GM23338 (cell line): ENCODE results near the gene MESP2. TPM values are rescaled to one million over a fixed set of nuclear protein-coding genes. Genes with fewer than 3 reads are reported as not detected.

Source experiments
- ATAC-seq: fragments of 200-7000 bp; cut with Tn5 transposase; 3 replicates; pipeline ENCODE4 v1.9.1; 2020
- DNase-seq: peaks from one replicate; pipeline ENCODE4 v3.0.0-alpha.2; 2015; ENCODE audit warnings: low spot score
- H2AFZ ChIP-seq: fragments of 200-600 bp; sonication (generic); 2 replicates; pipeline ENCODE4 v1.8.0; 2016; ENCODE audit warnings: antibody characterized with exemption, mild to moderate bottlenecking, moderate library complexity
- H3F3A ChIP-seq: fragments of 200-600 bp; sonication (generic); replicated peaks from 2 replicates; pipeline ENCODE4 v1.8.0; 2017; ENCODE audit warnings: antibody characterized with exemption, mixed run types, low read depth
- H3K27ac ChIP-seq: fragments of 200-600 bp; sonication (generic); 2 replicates; pipeline ENCODE4 v1.6.1; 2016; ENCODE audit warnings: low read depth
- H3K27me3 ChIP-seq: fragments of 200-600 bp; sonication (generic); 2 replicates; pipeline ENCODE4 v1.8.0; 2016; ENCODE audit warnings: mild to moderate bottlenecking, mixed run types, moderate library complexity; ENCODE audit not compliant: insufficient read depth
- H3K36me3 ChIP-seq: fragments of 200-600 bp; sonication (generic); 2 replicates; pipeline ENCODE4 v1.8.0; 2016; ENCODE audit warnings: mild to moderate bottlenecking; ENCODE audit not compliant: insufficient read depth
- H3K4me1 ChIP-seq: fragments of 200-600 bp; sonication (generic); 2 replicates; pipeline ENCODE4 v1.8.0; 2016; ENCODE audit warnings: mild to moderate bottlenecking, moderate library complexity; ENCODE audit not compliant: insufficient read depth
- H3K4me2 ChIP-seq: fragments of 200-600 bp; sonication (generic); 2 replicates; pipeline ENCODE4 v1.7.1; 2017; ENCODE audit warnings: mixed run types
- H3K4me3 ChIP-seq: fragments of 200-600 bp; sonication (generic); 2 replicates; pipeline ENCODE4 v1.6.1; 2016; ENCODE audit warnings: mixed run types
- H3K79me2 ChIP-seq: fragments of 200-600 bp; sonication (generic); replicated peaks from 2 replicates; pipeline ENCODE4 v1.8.0; 2017; ENCODE audit warnings: mild to moderate bottlenecking; ENCODE audit not compliant: insufficient read depth
- H3K9me2 ChIP-seq: fragments of 200-600 bp; sonication (generic); 2 replicates; pipeline ENCODE4 v1.8.0; 2017; ENCODE audit not compliant: insufficient read depth
- H4K20me1 ChIP-seq: fragments of 200-600 bp; sonication (generic); replicated peaks from 2 replicates; pipeline ENCODE4 v1.8.0; 2017; ENCODE audit warnings: mild to moderate bottlenecking; ENCODE audit not compliant: insufficient read depth
- H3K27ac Mint-ChIP-seq: 2 replicates; pipeline ENCODE4 v1.8.0; 2020; ENCODE audit warnings: inconsistent platforms, mild to moderate bottlenecking, moderate library complexity, mixed read lengths
- H3K27me3 Mint-ChIP-seq: 3 replicates; pipeline ENCODE4 v1.8.0; 2022; ENCODE audit warnings: low read depth, mild to moderate bottlenecking, moderate library complexity, mixed read lengths, inconsistent platforms; ENCODE audit not compliant: insufficient read depth, poor library complexity
- H3K36me3 Mint-ChIP-seq: 3 replicates; pipeline ENCODE4 v1.8.0; 2021; ENCODE audit warnings: low read depth, mild to moderate bottlenecking, inconsistent platforms, moderate library complexity, mixed read lengths
- H3K4me1 Mint-ChIP-seq: 3 replicates; pipeline ENCODE4 v1.8.0; 2020; ENCODE audit warnings: mild to moderate bottlenecking, inconsistent platforms, mixed read lengths
- H3K4me3 Mint-ChIP-seq: 3 replicates; pipeline ENCODE4 v1.8.0; 2021; ENCODE audit warnings: moderate library complexity, mild to moderate bottlenecking, inconsistent platforms, mixed read lengths
- H3K9me3 Mint-ChIP-seq: 3 replicates; pipeline ENCODE4 v1.8.0; 2020; ENCODE audit warnings: moderate library complexity, mild to moderate bottlenecking, inconsistent platforms, mixed read lengths
- CREB1 ChIP-seq: fragments of 250-450 bp; sonication (Bioruptor Pico); IDR thresholded peaks from 2 replicates; pipeline ENCODE4 v1.5.0; 2020; ENCODE audit warnings: low read depth, mild to moderate bottlenecking, moderate library complexity
- CTCF ChIP-seq, 2 experiments: fragments of 200-600 bp in 1 of 2; sonication (generic) in 1 of 2; conservative IDR thresholded peaks; 2 replicates each; pipeline versions ENCODE4 v1.5.1 to v1.6.1; 2016 to 2017; ENCODE audit warnings: antibody characterized with exemption in 2 of 2, low read depth in 2 of 2, mild to moderate bottlenecking in 2 of 2, moderate library complexity in 1 of 2
- ETS1 ChIP-seq: IDR thresholded peaks from 2 replicates; pipeline ENCODE4 v1.6.1; 2016; ENCODE audit warnings: antibody characterized with exemption
- EZH2phosphoT487 ChIP-seq: fragments of 200-600 bp; sonication (generic); IDR thresholded peaks from one replicate; pipeline ENCODE4 v1.8.1; 2018; ENCODE audit warnings: antibody characterized with exemption; ENCODE audit not compliant: unreplicated experiment
- JUNB ChIP-seq: IDR thresholded peaks from one replicate; pipeline ENCODE4 v1.6.1; 2016; ENCODE audit warnings: antibody characterized with exemption; ENCODE audit not compliant: unreplicated experiment
- NANOG ChIP-seq: IDR thresholded peaks from 2 replicates; pipeline ENCODE4 v1.6.1; 2016; ENCODE audit warnings: antibody characterized with exemption, borderline replicate concordance
- POLR2AphosphoS5 ChIP-seq: IDR thresholded peaks from 2 replicates; pipeline ENCODE4 v1.6.1; 2016; ENCODE audit warnings: antibody characterized with exemption, low read depth
- REST ChIP-seq: IDR thresholded peaks from one replicate; pipeline ENCODE4 v1.6.1; 2018; ENCODE audit warnings: antibody characterized with exemption; ENCODE audit not compliant: unreplicated experiment
- ZNF331 ChIP-seq: fragments of 250-450 bp; sonication (Bioruptor Pico); IDR thresholded peaks from 2 replicates; pipeline ENCODE4 v1.5.0; 2020; ENCODE audit warnings: low read depth, mild to moderate bottlenecking, moderate library complexity
- ZNF462 ChIP-seq: fragments of 250-450 bp; sonication (Bioruptor Pico); IDR thresholded peaks from 2 replicates; pipeline ENCODE4 v1.5.0; 2020; ENCODE audit warnings: mild to moderate bottlenecking, moderate library complexity
- polyA plus RNA-seq: library from polyadenylated mRNA; unstranded; fragments of >200 nt; fragmentation: Nextera tagmentation; extraction: Ambion mirVana; gene quantifications from 2 replicates; pipeline ENCODE4 v1.2.1, GENCODE V29; 2016
- total RNA-seq: library from RNA; depleted of rRNA; stranded (reverse); fragments of >200 nt; shearing (Covaris generic); gene quantifications from 2 replicates; pipeline ENCODE4 v1.2.3, GENCODE V29; 2014

The MESP2 gene
- total and polyA plus RNA-seq, 2 experiments from 2014 or later, result 0.24 to 1.3 TPM

- H3K36me3 Mint-ChIP-seq, result no peaks in the 10 kb centered on the region
- Histone ChIP-seq H3K9me2 (no peaks in the 10 kb centered on the region), H3K27me3 (0 out of 2 replicates have a peak, but pooled peaks cover 5% of the 10 kb centered on the region), H3K27ac (no peak overlapping the region), H3K4me1 (peaks cover 7% of the 10 kb centered on the region; the same call in 1 of the 2 replicates), H3K36me3 (no peaks in the 10 kb centered on the region), H3K4me3 (no peak overlapping the region), H2AFZ (no peak overlapping the region), H4K20me1 (no peaks in the 10 kb centered on the region), H3K4me2 (no peak overlapping the region), H3K79me2 (no peaks in the 10 kb centered on the region), H3F3A (no peaks in the 10 kb centered on the region)
- peaks cover 16% of the 10 kb centered on the region for H3K27me3 Mint-ChIP-seq
- no peak overlapping the region for H3K4me3 Mint-ChIP-seq
- DNase-seq, result no peak
- no peaks in the 10 kb centered on the region for H3K9me3 Mint-ChIP-seq
- H3K4me1 Mint-ChIP-seq, result peaks cover 13% of the 10 kb centered on the region
- TF ChIP-seq POLR2AphosphoS5 (no peak), NANOG (no peak), REST (no peak), JUNB (no peak), ETS1 (no peak), CTCF (conservative IDR thresholded peaks at IDR 0.05; ENCODE audit: low read depth in 2 of 2) (no peak), EZH2phosphoT487 (no peak), CREB1 (CRISPR knock-in tag) (no peak), ZNF462 (no peak), ZNF331 (CRISPR knock-in tag) (no peak)
- H3K27ac Mint-ChIP-seq, result no peak overlapping the region
- ATAC-seq, result no peak
Observed at GRCh38 chr15:89758981-89759380, 17.2 kb upstream of the MESP2 start.
